Left ventricle myocardium inferior (tissue), 1 donor: ENCODE results near the gene IL7R. TPM values are rescaled to one million over a fixed set of nuclear protein-coding genes. Genes with fewer than 3 reads are reported as not detected.

Experiments used
- DNase-seq: peaks from one replicate; pipeline ENCODE4 v3.0.0-alpha.2; 2020
- H3K27ac ChIP-seq: fragments of 200-600 bp; replicated peaks from 2 replicates; pipeline ENCODE4 v1.8.0; 2021
- H3K27me3 ChIP-seq: fragments of 200-600 bp; 2 replicates; pipeline ENCODE4 v1.8.0; 2021; ENCODE audit warnings: low read depth
- H3K36me3 ChIP-seq: fragments of 200-600 bp; 2 replicates; pipeline ENCODE4 v1.8.0; 2021
- H3K4me1 ChIP-seq: fragments of 200-600 bp; 2 replicates; pipeline ENCODE4 v1.8.0; 2021
- H3K4me3 ChIP-seq: fragments of 200-600 bp; 2 replicates; pipeline ENCODE4 v1.8.0; 2021; ENCODE audit warnings: mild to moderate bottlenecking, moderate library complexity
- H3K9me3 ChIP-seq: fragments of 200-600 bp; replicated peaks from 2 replicates; pipeline ENCODE4 v1.8.0; 2021
- CTCF ChIP-seq: fragments of 200-600 bp; IDR thresholded peaks from 2 replicates; pipeline ENCODE4 v1.8.0; 2021; ENCODE audit warnings: antibody characterized with exemption, mild to moderate bottlenecking, borderline replicate concordance
- intact Hi-C: fragments of 100-400 bp; cut with micrococcal nuclease; formaldehyde crosslinking; loops from one replicate; pipeline ENCODE4 v1.11.0; 2022
- total RNA-seq: library from RNA; stranded (reverse); fragmentation: NEBNext Ultra II Directional; extraction: Animal tissue kit (Norgen Biotek cat#: 25700); gene quantifications from one replicate; pipeline ENCODE4 v1.2.1, GENCODE V29; 2021
- donor health status: DM: no; HTN: yes; CAD: no; lungs with severe emphysema.

The IL7R gene
- total RNA-seq, 1 donor from 2014 or later: 0.66 TPM

- H3K36me3 ChIP-seq: no peaks in the 10 kb centered on the region
- TF ChIP-seq CTCF: no peak
- H3K4me1 ChIP-seq: no peaks in the 10 kb centered on the region
- no peak for DNase-seq
- no peak overlapping the region for H3K27ac ChIP-seq
- intact Hi-C loops: no loop called here
- no peaks in the 10 kb centered on the region for H3K27me3 ChIP-seq
- peaks cover 3% of the 10 kb centered on the region for H3K9me3 ChIP-seq
- H3K4me3 ChIP-seq: no peak overlapping the region
These were observed 6.5 kb downstream of the IL7R start for GRCh38 chr5:35863159-35863558.

- intact Hi-C loops: no loop called here
- no peak for TF ChIP-seq CTCF
These were observed 11.3 kb downstream of the IL7R start for GRCh38 chr5:35867998-35868397.

DNA sequence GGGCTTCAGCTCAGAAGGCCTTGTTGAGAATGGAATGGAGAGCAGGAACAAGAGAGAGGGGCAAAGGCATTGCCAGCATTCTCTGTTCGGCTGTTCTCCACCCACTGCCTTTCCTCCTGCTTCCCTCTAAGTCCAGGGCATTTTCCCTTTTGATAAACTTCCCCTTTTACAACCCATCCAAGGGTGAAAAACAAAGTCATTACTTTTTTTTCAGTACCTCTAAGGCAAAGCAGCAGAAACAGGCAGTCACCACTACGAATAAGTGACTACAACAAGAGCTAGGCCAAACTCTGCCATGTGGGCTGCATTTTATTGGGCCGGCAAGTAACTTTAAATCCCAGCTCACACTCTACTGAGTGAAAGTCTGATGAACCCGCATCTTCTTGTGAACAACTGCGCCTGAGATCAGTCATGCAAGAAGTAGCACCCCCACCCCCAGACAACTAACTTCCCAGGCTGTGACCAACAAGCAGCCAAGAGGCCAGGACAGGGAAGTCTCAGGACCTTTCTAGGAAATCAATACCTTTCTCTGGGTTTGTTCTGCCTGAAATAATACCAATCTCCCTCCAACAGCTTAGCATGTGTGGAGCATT lies 13.1 kb downstream of the IL7R start:
- DNase-seq: no peak
- no peaks in the 10 kb centered on the region for H3K4me1 ChIP-seq
- intact Hi-C loops: no loop called here
- no peaks in the 10 kb centered on the region for H3K9me3 ChIP-seq
- no peaks in the 10 kb centered on the region for H3K27me3 ChIP-seq
- H3K36me3 ChIP-seq: no peaks in the 10 kb centered on the region
- H3K4me3 ChIP-seq: no peak overlapping the region
- TF ChIP-seq CTCF: no peak
- no peak overlapping the region for H3K27ac ChIP-seq

More at GRCh38 chr5:35867998-35868397, 11.3 kb downstream of the IL7R start:
- no peak overlapping the region for H3K27ac ChIP-seq
- no peak overlapping the region for H3K4me3 ChIP-seq
- DNase-seq: no peak
- H3K9me3 ChIP-seq: peaks cover 3% of the 10 kb centered on the region
- H3K4me1 ChIP-seq: no peaks in the 10 kb centered on the region
- H3K36me3 ChIP-seq: no peaks in the 10 kb centered on the region
- no peaks in the 10 kb centered on the region for H3K27me3 ChIP-seq

DNA sequence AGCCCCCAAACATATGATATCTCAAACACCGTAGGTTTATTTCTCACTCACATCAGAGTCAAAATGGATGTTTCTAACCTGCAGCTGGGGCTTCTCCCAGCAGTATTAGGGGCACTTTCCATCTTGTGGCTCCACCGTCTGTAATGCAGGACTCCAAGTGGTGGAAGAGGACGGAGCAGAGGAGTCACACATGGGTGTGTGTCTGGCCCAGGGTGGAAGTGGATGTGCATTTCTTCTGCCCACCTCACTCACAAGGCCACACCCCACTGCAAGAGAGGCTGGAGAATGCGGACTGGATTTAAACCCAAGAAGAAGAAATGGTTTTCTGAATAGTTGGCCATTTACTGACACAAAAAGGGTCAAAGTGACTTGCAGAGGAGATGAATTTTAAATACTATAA lies 13.9 kb downstream of the IL7R start:
- intact Hi-C loops: no loop called here
- TF ChIP-seq CTCF: no peak
- Histone ChIP-seq H3K9me3 (no peaks in the 10 kb centered on the region), H3K27ac (no peak overlapping the region), H3K4me3 (no peak overlapping the region), H3K4me1 (no peaks in the 10 kb centered on the region), H3K36me3 (no peaks in the 10 kb centered on the region), H3K27me3 (no peaks in the 10 kb centered on the region)
- DNase-seq: no peak

DNA sequence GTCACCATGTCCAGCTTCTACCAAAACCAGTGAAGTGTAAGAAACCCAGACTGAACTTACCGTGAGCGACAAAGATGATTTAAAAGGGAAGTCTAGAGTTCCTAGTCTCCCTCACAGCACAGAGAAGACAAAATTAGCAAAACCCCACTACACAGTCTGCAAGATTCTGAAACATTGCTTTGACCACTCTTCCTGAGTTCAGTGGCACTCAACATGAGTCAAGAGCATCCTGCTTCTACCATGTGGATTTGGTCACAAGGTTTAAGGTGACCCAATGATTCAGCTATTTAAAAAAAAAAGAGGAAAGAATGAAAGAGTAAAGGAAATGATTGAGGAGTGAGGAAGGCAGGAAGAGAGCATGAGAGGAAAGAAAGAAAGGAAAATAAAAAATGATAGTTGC lies 19.8 kb downstream of the IL7R start:
- Histone ChIP-seq H3K4me3 (no peak overlapping the region), H3K9me3 (no peaks in the 10 kb centered on the region), H3K36me3 (no peaks in the 10 kb centered on the region), H3K27me3 (peaks cover 4% of the 10 kb centered on the region), H3K27ac (no peak overlapping the region), H3K4me1 (no peaks in the 10 kb centered on the region)
- intact Hi-C loops: no loop called here
- DNase-seq: no peak
- no peak for TF ChIP-seq CTCF
